ENCODE measurements around the gene DNMBP.

DNA sequence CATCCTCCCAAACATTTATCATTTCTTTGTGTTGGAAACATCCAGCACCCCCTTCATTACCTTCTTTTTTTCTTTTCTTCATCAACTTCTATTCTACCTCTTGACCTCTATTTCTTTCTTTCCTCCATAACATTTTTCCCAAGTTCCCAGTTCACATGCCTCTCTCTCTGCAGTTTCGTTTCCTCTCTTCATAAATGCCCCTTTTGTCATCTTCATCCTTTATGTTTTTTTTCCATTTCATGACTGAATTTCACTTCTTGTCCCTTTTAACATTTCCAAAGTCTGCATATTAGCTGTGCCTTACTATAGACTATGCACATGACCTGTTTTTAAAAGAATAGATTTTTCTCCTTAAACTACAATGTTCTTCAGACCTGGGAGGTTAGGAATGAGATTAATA lies 48.2 kb upstream of the DNMBP start:
- TF ChIP-seq POLR2AphosphoS5 (IDR thresholded peaks at IDR 0.05; ENCODE audit: low read depth) (no peak), EZH2 (IDR thresholded peaks at IDR 0.05; ENCODE audit: low read depth, unreplicated experiment) (no peak), ZNF114 (CRISPR knock-in tag; IDR thresholded peaks at IDR 0.05) (no peak), JUNB (IDR thresholded peaks at IDR 0.05; ENCODE audit: unreplicated experiment) (no peak), CREB1 (CRISPR knock-in tag; IDR thresholded peaks at IDR 0.05; ENCODE audit: low read depth) (no peak), ZNF331 (CRISPR knock-in tag; IDR thresholded peaks at IDR 0.05; ENCODE audit: low read depth) (no peak), EZH2phosphoT487 (IDR thresholded peaks at IDR 0.05; ENCODE audit: unreplicated experiment) (no peak), NANOG (IDR thresholded peaks at IDR 0.05; ENCODE audit: borderline replicate concordance) (no peak)
- TF ChIP-seq, protein P1, sequence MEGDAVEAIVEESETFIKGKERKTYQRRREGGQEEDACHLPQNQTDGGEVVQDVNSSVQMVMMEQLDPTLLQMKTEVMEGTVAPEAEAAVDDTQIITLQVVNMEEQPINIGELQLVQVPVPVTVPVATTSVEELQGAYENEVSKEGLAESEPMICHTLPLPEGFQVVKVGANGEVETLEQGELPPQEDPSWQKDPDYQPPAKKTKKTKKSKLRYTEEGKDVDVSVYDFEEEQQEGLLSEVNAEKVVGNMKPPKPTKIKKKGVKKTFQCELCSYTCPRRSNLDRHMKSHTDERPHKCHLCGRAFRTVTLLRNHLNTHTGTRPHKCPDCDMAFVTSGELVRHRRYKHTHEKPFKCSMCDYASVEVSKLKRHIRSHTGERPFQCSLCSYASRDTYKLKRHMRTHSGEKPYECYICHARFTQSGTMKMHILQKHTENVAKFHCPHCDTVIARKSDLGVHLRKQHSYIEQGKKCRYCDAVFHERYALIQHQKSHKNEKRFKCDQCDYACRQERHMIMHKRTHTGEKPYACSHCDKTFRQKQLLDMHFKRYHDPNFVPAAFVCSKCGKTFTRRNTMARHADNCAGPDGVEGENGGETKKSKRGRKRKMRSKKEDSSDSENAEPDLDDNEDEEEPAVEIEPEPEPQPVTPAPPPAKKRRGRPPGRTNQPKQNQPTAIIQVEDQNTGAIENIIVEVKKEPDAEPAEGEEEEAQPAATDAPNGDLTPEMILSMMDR (conservative IDR thresholded peaks at IDR 0.05; ENCODE audit: low read depth in 2 of 2): no peak
- TF ChIP-seq, protein P2, sequence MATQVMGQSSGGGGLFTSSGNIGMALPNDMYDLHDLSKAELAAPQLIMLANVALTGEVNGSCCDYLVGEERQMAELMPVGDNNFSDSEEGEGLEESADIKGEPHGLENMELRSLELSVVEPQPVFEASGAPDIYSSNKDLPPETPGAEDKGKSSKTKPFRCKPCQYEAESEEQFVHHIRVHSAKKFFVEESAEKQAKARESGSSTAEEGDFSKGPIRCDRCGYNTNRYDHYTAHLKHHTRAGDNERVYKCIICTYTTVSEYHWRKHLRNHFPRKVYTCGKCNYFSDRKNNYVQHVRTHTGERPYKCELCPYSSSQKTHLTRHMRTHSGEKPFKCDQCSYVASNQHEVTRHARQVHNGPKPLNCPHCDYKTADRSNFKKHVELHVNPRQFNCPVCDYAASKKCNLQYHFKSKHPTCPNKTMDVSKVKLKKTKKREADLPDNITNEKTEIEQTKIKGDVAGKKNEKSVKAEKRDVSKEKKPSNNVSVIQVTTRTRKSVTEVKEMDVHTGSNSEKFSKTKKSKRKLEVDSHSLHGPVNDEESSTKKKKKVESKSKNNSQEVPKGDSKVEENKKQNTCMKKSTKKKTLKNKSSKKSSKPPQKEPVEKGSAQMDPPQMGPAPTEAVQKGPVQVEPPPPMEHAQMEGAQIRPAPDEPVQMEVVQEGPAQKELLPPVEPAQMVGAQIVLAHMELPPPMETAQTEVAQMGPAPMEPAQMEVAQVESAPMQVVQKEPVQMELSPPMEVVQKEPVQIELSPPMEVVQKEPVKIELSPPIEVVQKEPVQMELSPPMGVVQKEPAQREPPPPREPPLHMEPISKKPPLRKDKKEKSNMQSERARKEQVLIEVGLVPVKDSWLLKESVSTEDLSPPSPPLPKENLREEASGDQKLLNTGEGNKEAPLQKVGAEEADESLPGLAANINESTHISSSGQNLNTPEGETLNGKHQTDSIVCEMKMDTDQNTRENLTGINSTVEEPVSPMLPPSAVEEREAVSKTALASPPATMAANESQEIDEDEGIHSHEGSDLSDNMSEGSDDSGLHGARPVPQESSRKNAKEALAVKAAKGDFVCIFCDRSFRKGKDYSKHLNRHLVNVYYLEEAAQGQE (IDR thresholded peaks at IDR 0.05; ENCODE audit: unreplicated experiment): no peak
- TF ChIP-seq, protein P3, sequence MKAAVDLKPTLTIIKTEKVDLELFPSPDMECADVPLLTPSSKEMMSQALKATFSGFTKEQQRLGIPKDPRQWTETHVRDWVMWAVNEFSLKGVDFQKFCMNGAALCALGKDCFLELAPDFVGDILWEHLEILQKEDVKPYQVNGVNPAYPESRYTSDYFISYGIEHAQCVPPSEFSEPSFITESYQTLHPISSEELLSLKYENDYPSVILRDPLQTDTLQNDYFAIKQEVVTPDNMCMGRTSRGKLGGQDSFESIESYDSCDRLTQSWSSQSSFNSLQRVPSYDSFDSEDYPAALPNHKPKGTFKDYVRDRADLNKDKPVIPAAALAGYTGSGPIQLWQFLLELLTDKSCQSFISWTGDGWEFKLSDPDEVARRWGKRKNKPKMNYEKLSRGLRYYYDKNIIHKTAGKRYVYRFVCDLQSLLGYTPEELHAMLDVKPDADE (IDR thresholded peaks at IDR 0.05): no peak

All from GM23338 (cell line).